Measurements from ENCODE around the gene BORCS5. TPM values are rescaled to one million over a fixed set of nuclear protein-coding genes. Genes with fewer than 3 reads are reported as not detected.

Gene BORCS5
- polyA plus RNA-seq, 2 of the 4 experiments (the other 2 are of a cell fraction): 5.1 to 10.2 TPM

- TF ChIP-seq HOXA7 (CRISPR knock-in tag; IDR thresholded peaks at IDR 0.05) (no peak), ZFP36 (IDR thresholded peaks at IDR 0.05; ENCODE audit: borderline replicate concordance, partially characterized antibody) (no peak), HMGXB4 (CRISPR knock-in tag; IDR thresholded peaks at IDR 0.05; ENCODE audit: borderline replicate concordance) (no peak), ZNF302 (CRISPR knock-in tag; IDR thresholded peaks at IDR 0.05) (no peak), JUN (IDR thresholded peaks at IDR 0.05) (0 out of 5 replicates have a peak, but pooled peaks of 1 of the 2 experiments have one; percentile 28), ZSCAN20 (CRISPR knock-in tag; IDR thresholded peaks at IDR 0.05) (no peak), RAD21 (conservative IDR thresholded peaks at IDR 0.05 in 1 of 2, IDR thresholded peaks at IDR 0.05 in 1 of 2) (no peak), FOXS1 (CRISPR knock-in tag; IDR thresholded peaks at IDR 0.05) (no peak), CEBPB (IDR thresholded peaks at IDR 0.05) (peak; percentile 26 to 57; a peak in 1 of 4 replicates), HEYL (CRISPR knock-in tag; IDR thresholded peaks at IDR 0.05) (no peak), HES2 (IDR thresholded peaks at IDR 0.05) (no peak), TFCP2L1 (CRISPR knock-in tag; IDR thresholded peaks at IDR 0.05) (no peak), GATA3 (IDR thresholded peaks at IDR 0.05; ENCODE audit: borderline replicate concordance) (no peak), MYC (IDR thresholded peaks at IDR 0.05; ENCODE audit: borderline replicate concordance, low read length) (no peak), NR3C1 (IDR thresholded peaks at IDR 0.05) (no peak), E2F6 (IDR thresholded peaks at IDR 0.05; ENCODE audit: borderline replicate concordance, low read depth) (no peak), CHD2 (IDR thresholded peaks at IDR 0.05; ENCODE audit: low read length, partially characterized antibody) (no peak), PHF8 (IDR thresholded peaks at IDR 0.05; ENCODE audit: borderline replicate concordance, low read depth) (no peak), RARB (CRISPR knock-in tag; IDR thresholded peaks at IDR 0.05) (no peak), MAX (IDR thresholded peaks at IDR 0.05) (0 out of 2 replicates have a peak, but pooled peaks have one; percentile 1), NPAS2 (CRISPR knock-in tag; IDR thresholded peaks at IDR 0.05; ENCODE audit: borderline replicate concordance) (no peak), HOXB13 (CRISPR knock-in tag; IDR thresholded peaks at IDR 0.05; ENCODE audit: low read depth) (no peak), EP300 (IDR thresholded peaks at IDR 0.05) (peak in 1 of 2 experiments; percentile 41; a peak in 2 of 5 replicates), REST (IDR thresholded peaks at IDR 0.05) (no peak)
These were observed 49.0 kb downstream of the BORCS5 start (continued) for GRCh38 chr12:12405882-12406281.
